ENCODE results near the gene ZBTB12. TPM values are rescaled to one million over a fixed set of nuclear protein-coding genes. Genes with fewer than 3 reads are reported as not detected.

The ZBTB12 gene
- total RNA-seq, 1 donor from 2014 or later, result 3.5 TPM

DNA sequence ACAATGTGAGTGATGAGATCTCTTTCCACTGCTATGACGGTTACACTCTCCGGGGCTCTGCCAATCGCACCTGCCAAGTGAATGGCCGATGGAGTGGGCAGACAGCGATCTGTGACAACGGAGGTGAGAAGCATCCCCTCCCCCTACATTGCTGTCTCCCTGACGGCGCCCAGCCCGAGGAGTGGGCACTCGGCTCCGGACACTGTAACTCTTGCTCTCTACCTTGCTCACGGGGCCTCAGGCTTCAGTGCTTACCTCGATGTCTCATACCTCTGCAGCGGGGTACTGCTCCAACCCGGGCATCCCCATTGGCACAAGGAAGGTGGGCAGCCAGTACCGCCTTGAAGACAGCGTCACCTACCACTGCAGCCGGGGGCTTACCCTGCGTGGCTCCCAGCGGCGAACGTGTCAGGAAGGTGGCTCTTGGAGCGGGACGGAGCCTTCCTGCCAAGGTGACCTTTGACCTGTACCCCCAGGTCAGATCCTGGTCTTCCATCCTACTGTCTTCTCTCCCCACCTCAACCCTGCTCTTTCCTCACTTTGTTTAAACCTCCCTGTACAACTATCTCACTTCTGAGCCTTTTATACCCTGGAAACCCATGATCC lies 45.3 kb upstream of the ZBTB12 start:
- H3K27ac ChIP-seq (replicated peaks), result no peak overlapping the region
- DNase-seq, result no peak

GRCh38 chr6:31946370-31946885 lies 44.5 kb upstream of the ZBTB12 start:
- DNase-seq, result no peak
- intact Hi-C loops (cut with micrococcal nuclease), result no loop called here

More for the DNA sequence above, 45.3 kb upstream of the ZBTB12 start:
- intact Hi-C loops (cut with micrococcal nuclease), result no loop called here
- Histone ChIP-seq H3K36me3 (peaks cover 8% of the 10 kb centered on the region), H3K9me3 (replicated peaks) (no peaks in the 10 kb centered on the region), H3K4me1 (peaks cover 13% of the 10 kb centered on the region), H3K27me3 (ENCODE audit: low read depth) (peaks cover 32% of the 10 kb centered on the region), H3K4me3 (no peak overlapping the region)
- TF ChIP-seq CTCF (IDR thresholded peaks at IDR 0.05; ENCODE audit: borderline replicate concordance), result no peak

GRCh38 chr6:31945507-31946369 lies 43.9 kb upstream of the ZBTB12 start, which contains the start of gene CFB:
Gene CFB (plus strand): TSS chr6:31946095. CDS start chr6:31946222, 127 bp downstream.
- DNase-seq, result peak; percentile 65
- intact Hi-C loops (cut with micrococcal nuclease), result no loop called here
- H3K36me3 ChIP-seq, result no peaks in the 10 kb centered on the region
- no peaks in the 10 kb centered on the region for H3K9me3 ChIP-seq (replicated peaks)
- peaks cover 35% of the 10 kb centered on the region for H3K27me3 ChIP-seq (ENCODE audit: low read depth)
- peak within 1 kb of the TSS; percentile 39 for H3K4me3 ChIP-seq
- peaks cover 13% of the 10 kb centered on the region for H3K4me1 ChIP-seq
- no peak for TF ChIP-seq CTCF (IDR thresholded peaks at IDR 0.05; ENCODE audit: borderline replicate concordance)
- H3K27ac ChIP-seq (replicated peaks), result peak within 1 kb of the TSS; percentile 77

More at GRCh38 chr6:31946370-31946885, 44.5 kb upstream of the ZBTB12 start:
- Histone ChIP-seq H3K9me3 (replicated peaks) (no peaks in the 10 kb centered on the region), H3K36me3 (peaks cover under 1% of the 10 kb centered on the region), H3K4me3 (peak overlapping the region; percentile 39), H3K27ac (replicated peaks) (peak overlapping the region; percentile 77), H3K4me1 (peaks cover 13% of the 10 kb centered on the region), H3K27me3 (ENCODE audit: low read depth) (peaks cover 35% of the 10 kb centered on the region)
- no peak for TF ChIP-seq CTCF (IDR thresholded peaks at IDR 0.05; ENCODE audit: borderline replicate concordance)

- H3K4me3 ChIP-seq, result peak overlapping the region; percentile 39
- intact Hi-C loops (cut with micrococcal nuclease), result no loop called here
- H3K4me1 ChIP-seq, result peaks cover 13% of the 10 kb centered on the region
- H3K27ac ChIP-seq (replicated peaks), result peak overlapping the region; percentile 77
- peaks cover 39% of the 10 kb centered on the region for H3K27me3 ChIP-seq (ENCODE audit: low read depth)
- no peaks in the 10 kb centered on the region for H3K36me3 ChIP-seq
- TF ChIP-seq CTCF (IDR thresholded peaks at IDR 0.05; ENCODE audit: borderline replicate concordance), result no peak
- DNase-seq, result no peak
- no peaks in the 10 kb centered on the region for H3K9me3 ChIP-seq (replicated peaks)
Observed at GRCh38 chr6:31945154-31945506, 43.2 kb upstream of the ZBTB12 start.

GRCh38 chr6:31943742-31944141 lies 41.9 kb upstream of the ZBTB12 start:
- Histone ChIP-seq H3K4me3 (no peak overlapping the region), H3K4me1 (peaks cover 13% of the 10 kb centered on the region), H3K27ac (replicated peaks) (no peak overlapping the region), H3K27me3 (ENCODE audit: low read depth) (peaks cover 41% of the 10 kb centered on the region), H3K9me3 (replicated peaks) (no peaks in the 10 kb centered on the region), H3K36me3 (no peaks in the 10 kb centered on the region)
- no peak for DNase-seq
- intact Hi-C loops (cut with micrococcal nuclease), result no loop called here
- no peak for TF ChIP-seq CTCF (IDR thresholded peaks at IDR 0.05; ENCODE audit: borderline replicate concordance)
